ENCODE results near the gene DCANP1. TPM values are rescaled to one million over a fixed set of nuclear protein-coding genes. Genes with fewer than 3 reads are reported as not detected.
A peak's percentile ranks its signal among the peaks of the same experiment; 100 is the strongest.

Gene DCANP1
- total and polyA plus RNA-seq, 9 of the 15 experiments (the other 6 are each of a cell fraction or from before 2014, with no cell fraction given): not detected

DNA sequence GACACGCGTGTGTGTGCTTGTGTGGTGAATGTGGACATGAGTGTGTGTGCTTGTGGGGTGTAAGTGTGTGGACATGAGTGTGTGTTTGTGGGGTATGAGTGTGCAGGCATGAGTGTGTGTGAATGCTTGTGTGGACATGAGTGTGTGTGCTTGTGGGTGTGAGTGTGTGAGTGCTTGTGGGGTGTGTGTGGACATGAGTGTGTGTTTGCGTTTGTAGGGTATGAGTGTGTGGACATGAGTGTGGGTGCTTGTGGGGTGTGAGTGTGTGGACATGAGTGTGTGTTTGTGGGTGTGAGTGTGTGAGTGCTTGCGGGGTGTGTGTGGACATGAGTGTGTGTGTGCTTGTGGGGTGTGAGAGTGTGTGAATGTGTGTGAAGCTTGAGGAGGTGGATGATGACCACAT, 34.8 kb upstream of the DCANP1 start (continued):
- TF ChIP-seq, protein P1, sequence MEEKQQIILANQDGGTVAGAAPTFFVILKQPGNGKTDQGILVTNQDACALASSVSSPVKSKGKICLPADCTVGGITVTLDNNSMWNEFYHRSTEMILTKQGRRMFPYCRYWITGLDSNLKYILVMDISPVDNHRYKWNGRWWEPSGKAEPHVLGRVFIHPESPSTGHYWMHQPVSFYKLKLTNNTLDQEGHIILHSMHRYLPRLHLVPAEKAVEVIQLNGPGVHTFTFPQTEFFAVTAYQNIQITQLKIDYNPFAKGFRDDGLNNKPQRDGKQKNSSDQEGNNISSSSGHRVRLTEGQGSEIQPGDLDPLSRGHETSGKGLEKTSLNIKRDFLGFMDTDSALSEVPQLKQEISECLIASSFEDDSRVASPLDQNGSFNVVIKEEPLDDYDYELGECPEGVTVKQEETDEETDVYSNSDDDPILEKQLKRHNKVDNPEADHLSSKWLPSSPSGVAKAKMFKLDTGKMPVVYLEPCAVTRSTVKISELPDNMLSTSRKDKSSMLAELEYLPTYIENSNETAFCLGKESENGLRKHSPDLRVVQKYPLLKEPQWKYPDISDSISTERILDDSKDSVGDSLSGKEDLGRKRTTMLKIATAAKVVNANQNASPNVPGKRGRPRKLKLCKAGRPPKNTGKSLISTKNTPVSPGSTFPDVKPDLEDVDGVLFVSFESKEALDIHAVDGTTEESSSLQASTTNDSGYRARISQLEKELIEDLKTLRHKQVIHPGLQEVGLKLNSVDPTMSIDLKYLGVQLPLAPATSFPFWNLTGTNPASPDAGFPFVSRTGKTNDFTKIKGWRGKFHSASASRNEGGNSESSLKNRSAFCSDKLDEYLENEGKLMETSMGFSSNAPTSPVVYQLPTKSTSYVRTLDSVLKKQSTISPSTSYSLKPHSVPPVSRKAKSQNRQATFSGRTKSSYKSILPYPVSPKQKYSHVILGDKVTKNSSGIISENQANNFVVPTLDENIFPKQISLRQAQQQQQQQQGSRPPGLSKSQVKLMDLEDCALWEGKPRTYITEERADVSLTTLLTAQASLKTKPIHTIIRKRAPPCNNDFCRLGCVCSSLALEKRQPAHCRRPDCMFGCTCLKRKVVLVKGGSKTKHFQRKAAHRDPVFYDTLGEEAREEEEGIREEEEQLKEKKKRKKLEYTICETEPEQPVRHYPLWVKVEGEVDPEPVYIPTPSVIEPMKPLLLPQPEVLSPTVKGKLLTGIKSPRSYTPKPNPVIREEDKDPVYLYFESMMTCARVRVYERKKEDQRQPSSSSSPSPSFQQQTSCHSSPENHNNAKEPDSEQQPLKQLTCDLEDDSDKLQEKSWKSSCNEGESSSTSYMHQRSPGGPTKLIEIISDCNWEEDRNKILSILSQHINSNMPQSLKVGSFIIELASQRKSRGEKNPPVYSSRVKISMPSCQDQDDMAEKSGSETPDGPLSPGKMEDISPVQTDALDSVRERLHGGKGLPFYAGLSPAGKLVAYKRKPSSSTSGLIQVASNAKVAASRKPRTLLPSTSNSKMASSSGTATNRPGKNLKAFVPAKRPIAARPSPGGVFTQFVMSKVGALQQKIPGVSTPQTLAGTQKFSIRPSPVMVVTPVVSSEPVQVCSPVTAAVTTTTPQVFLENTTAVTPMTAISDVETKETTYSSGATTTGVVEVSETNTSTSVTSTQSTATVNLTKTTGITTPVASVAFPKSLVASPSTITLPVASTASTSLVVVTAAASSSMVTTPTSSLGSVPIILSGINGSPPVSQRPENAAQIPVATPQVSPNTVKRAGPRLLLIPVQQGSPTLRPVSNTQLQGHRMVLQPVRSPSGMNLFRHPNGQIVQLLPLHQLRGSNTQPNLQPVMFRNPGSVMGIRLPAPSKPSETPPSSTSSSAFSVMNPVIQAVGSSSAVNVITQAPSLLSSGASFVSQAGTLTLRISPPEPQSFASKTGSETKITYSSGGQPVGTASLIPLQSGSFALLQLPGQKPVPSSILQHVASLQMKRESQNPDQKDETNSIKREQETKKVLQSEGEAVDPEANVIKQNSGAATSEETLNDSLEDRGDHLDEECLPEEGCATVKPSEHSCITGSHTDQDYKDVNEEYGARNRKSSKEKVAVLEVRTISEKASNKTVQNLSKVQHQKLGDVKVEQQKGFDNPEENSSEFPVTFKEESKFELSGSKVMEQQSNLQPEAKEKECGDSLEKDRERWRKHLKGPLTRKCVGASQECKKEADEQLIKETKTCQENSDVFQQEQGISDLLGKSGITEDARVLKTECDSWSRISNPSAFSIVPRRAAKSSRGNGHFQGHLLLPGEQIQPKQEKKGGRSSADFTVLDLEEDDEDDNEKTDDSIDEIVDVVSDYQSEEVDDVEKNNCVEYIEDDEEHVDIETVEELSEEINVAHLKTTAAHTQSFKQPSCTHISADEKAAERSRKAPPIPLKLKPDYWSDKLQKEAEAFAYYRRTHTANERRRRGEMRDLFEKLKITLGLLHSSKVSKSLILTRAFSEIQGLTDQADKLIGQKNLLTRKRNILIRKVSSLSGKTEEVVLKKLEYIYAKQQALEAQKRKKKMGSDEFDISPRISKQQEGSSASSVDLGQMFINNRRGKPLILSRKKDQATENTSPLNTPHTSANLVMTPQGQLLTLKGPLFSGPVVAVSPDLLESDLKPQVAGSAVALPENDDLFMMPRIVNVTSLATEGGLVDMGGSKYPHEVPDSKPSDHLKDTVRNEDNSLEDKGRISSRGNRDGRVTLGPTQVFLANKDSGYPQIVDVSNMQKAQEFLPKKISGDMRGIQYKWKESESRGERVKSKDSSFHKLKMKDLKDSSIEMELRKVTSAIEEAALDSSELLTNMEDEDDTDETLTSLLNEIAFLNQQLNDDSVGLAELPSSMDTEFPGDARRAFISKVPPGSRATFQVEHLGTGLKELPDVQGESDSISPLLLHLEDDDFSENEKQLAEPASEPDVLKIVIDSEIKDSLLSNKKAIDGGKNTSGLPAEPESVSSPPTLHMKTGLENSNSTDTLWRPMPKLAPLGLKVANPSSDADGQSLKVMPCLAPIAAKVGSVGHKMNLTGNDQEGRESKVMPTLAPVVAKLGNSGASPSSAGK (IDR thresholded peaks at IDR 0.05): peak; percentile 5; the same call in 1 of the 2 replicates
- TF ChIP-seq, protein P2, sequence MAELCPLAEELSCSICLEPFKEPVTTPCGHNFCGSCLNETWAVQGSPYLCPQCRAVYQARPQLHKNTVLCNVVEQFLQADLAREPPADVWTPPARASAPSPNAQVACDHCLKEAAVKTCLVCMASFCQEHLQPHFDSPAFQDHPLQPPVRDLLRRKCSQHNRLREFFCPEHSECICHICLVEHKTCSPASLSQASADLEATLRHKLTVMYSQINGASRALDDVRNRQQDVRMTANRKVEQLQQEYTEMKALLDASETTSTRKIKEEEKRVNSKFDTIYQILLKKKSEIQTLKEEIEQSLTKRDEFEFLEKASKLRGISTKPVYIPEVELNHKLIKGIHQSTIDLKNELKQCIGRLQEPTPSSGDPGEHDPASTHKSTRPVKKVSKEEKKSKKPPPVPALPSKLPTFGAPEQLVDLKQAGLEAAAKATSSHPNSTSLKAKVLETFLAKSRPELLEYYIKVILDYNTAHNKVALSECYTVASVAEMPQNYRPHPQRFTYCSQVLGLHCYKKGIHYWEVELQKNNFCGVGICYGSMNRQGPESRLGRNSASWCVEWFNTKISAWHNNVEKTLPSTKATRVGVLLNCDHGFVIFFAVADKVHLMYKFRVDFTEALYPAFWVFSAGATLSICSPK (IDR thresholded peaks at IDR 0.05; ENCODE audit: borderline replicate concordance): peak; percentile 61; the same call in 1 of the 2 replicates
- TF ChIP-seq, protein P3, sequence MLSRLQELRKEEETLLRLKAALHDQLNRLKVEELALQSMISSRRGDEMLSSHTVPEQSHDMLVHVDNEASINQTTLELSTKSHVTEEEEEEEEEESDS (CRISPR knock-in tag; IDR thresholded peaks at IDR 0.05): no peak
- TF ChIP-seq, protein P4, sequence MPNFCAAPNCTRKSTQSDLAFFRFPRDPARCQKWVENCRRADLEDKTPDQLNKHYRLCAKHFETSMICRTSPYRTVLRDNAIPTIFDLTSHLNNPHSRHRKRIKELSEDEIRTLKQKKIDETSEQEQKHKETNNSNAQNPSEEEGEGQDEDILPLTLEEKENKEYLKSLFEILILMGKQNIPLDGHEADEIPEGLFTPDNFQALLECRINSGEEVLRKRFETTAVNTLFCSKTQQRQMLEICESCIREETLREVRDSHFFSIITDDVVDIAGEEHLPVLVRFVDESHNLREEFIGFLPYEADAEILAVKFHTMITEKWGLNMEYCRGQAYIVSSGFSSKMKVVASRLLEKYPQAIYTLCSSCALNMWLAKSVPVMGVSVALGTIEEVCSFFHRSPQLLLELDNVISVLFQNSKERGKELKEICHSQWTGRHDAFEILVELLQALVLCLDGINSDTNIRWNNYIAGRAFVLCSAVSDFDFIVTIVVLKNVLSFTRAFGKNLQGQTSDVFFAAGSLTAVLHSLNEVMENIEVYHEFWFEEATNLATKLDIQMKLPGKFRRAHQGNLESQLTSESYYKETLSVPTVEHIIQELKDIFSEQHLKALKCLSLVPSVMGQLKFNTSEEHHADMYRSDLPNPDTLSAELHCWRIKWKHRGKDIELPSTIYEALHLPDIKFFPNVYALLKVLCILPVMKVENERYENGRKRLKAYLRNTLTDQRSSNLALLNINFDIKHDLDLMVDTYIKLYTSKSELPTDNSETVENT (CRISPR knock-in tag; IDR thresholded peaks at IDR 0.05): no peak
- TF ChIP-seq C11orf30 (IDR thresholded peaks at IDR 0.05; ENCODE audit: low read depth) (no peak), SMARCA5 (IDR thresholded peaks at IDR 0.05) (peak; percentile 87), POLR2B (IDR thresholded peaks at IDR 0.05; ENCODE audit: low read depth, partially characterized antibody) (peak; percentile 11), ZEB2 (IDR thresholded peaks at IDR 0.05) (0 out of 2 replicates have a peak, but pooled peaks have one; percentile 28), JUND (IDR thresholded peaks at IDR 0.05; ENCODE audit: borderline replicate concordance, low read depth, low read length) (no peak), JUND (tag; IDR thresholded peaks at IDR 0.05; ENCODE audit: borderline replicate concordance, low read depth, low read length) (peak; percentile 8; the same call in 1 of the 3 replicates), ZNF140 (CRISPR knock-in tag; IDR thresholded peaks at IDR 0.05) (no peak)
